Small intestine (tissue), 7 donors: ENCODE results near the gene UGT3A1. TPM values are rescaled to one million over a fixed set of nuclear protein-coding genes. Genes with fewer than 3 reads are reported as not detected.
"Not testable (repeated sequence)": the region's sequence is repeated elsewhere in the genome, so short reads cannot be mapped to it uniquely, and the experiment has no call there.

Experiments
- DNase-seq, 2 donors: peaks; one replicate each; pipeline versions ENCODE4 v3.0.0 to v3.0.0-alpha.2; 2013
- FAIRE-seq: peaks from 2 replicates; lab custom pipeline; 2012; peaks lifted over from hg19 to GRCh38; lab: Jason Lieb, UNC
- H3K27ac ChIP-seq, 3 donors: one replicate each; pipeline ENCODE4 v1.5.1; 2013; ENCODE audit warnings: low read length in 2 of 3, mild to moderate bottlenecking in 2 of 3, control low read depth in 1 of 3, inconsistent platforms in 1 of 3, low read depth in 1 of 3, moderate library complexity in 1 of 3
- H3K27me3 ChIP-seq, 3 donors: one replicate each; pipeline ENCODE4 v1.6.1; 2013; ENCODE audit warnings: low read length in 3 of 3, inconsistent platforms in 1 of 3; ENCODE audit not compliant: control insufficient read depth in 3 of 3, insufficient read depth in 3 of 3
- H3K36me3 ChIP-seq, 3 donors: one replicate each; pipeline ENCODE4 v1.6.1; 2013; ENCODE audit warnings: low read length in 3 of 3, inconsistent platforms in 1 of 3, low read depth in 1 of 3, mild to moderate bottlenecking in 1 of 3, moderate library complexity in 1 of 3; ENCODE audit not compliant: control insufficient read depth in 3 of 3, insufficient read depth in 2 of 3
- H3K4me1 ChIP-seq, 3 donors: one replicate each; pipeline ENCODE4 v1.6.1; 2013; ENCODE audit warnings: low read length in 2 of 3, inconsistent platforms in 1 of 3, low read depth in 1 of 3, mild to moderate bottlenecking in 1 of 3, moderate library complexity in 1 of 3; ENCODE audit not compliant: control insufficient read depth in 3 of 3, insufficient read depth in 2 of 3
- H3K4me3 ChIP-seq, 3 donors: one replicate each; pipeline ENCODE4 v1.5.1; 2013; ENCODE audit warnings: low read length in 3 of 3, control low read depth in 1 of 3, inconsistent platforms in 1 of 3, low read depth in 1 of 3, mild to moderate bottlenecking in 1 of 3, moderate library complexity in 1 of 3
- H3K9me3 ChIP-seq, 2 donors: one replicate each; pipeline ENCODE4 v1.6.1; 2013; ENCODE audit warnings: low read depth in 1 of 2, low read length in 1 of 2; ENCODE audit not compliant: control insufficient read depth in 2 of 2, insufficient read depth in 1 of 2
- WGBS, 3 donors: extraction: QIAGEN DNeasy Blood & Tissue Kit; methylation state at CpG; one replicate each; pipeline ENCODE4 v1.1.7; 2013; 5-methylcytosine and 5-hydroxymethylcytosine counted together
- polyA plus RNA-seq, 4 donors: library from polyadenylated mRNA; stranded (reverse) in 3 of 4; unstranded in 1 of 4; fragments of 200-250 nt in 3 of 4; fragments of 120-200 nt in 1 of 4; gene quantifications; one replicate each; pipeline versions ENCODE4 v1.2.1 to v1.2.3, GENCODE V29; 2013
- donor health status: healthy with polysubstance abuse.
- donor health status: control.
- donor health status: control.
- donor health status: Bipolar disorder and iron deficiency.
- donor health status: healthy.

Gene UGT3A1
- polyA plus RNA-seq, 4 donors, result 1.3 to 180 (median 1.9) TPM

DNA sequence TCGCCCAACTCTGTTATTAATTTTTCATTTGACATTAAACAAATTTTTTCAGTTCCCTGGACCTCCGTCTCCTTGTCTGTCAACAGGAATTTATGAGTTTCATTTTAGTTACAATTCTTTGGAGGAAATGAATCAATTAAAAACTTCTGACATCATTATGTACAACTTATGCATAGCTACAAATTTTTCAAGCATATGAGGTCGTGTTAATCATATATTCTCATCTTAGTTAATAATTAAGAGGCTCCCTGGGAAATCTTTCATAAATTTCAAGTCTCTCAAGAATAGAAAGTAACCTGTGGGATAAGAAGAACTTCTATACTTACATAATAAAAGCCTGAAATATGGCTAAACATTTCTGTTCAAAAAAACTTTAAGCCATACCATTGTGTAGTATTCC is 3.4 kb downstream of the UGT3A1 start:
- Histone ChIP-seq H3K9me3 (peaks cover 0 to 5% of the 10 kb centered on the region in 2 donors), H3K36me3 (peaks cover 0 to under 1% (median 0%) of the 10 kb centered on the region in 3 donors), H3K27me3 (peaks cover 0 to 2% (median 0%) of the 10 kb centered on the region in 3 donors), H3K27ac (peak overlapping the region in 1 of 3 donors; percentile 26), H3K4me1 (peaks cover 0 to 5% (median 1%) of the 10 kb centered on the region in 3 donors), H3K4me3 (no peak overlapping the region)
- DNase-seq (no peak), FAIRE-seq (no peak)
- WGBS, 3 donors, result 43 to 60% (median 44%) methylated on average over 3 of the region's 3 CpGs

DNA sequence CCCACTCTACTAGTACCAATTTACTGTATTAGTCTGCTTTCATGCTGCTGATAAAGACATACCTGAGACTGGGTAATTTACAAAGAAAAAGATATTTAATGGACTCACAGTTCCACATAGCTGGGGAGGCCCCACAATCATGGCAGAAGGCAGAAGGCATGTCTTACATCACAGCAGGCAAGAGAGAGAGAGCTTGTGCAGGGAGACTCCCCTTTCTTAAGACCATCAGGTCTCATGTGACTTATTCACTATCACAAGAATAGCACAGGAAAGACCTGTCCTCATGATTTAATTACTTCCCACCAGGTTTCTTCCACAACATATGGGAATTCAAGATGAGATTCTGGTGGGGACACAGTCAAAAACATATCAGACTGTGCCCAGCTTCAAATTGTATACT is 11.5 kb downstream of the UGT3A1 start:
- peaks cover 0 to 18% (median 0%) of the 10 kb centered on the region in 3 donors for H3K36me3 ChIP-seq
- peaks cover 0 to 22% of the 10 kb centered on the region in 2 donors for H3K9me3 ChIP-seq
- peaks cover 0 to 13% (median 2%) of the 10 kb centered on the region in 3 donors for H3K4me1 ChIP-seq
- H3K27me3 ChIP-seq, result no peaks in the 10 kb centered on the region
- FAIRE-seq (no peak), DNase-seq (no peak)
- peak overlapping the region in 1 of 3 donors; percentile 21 for H3K27ac ChIP-seq
- H3K4me3 ChIP-seq, result no peak overlapping the region

DNA sequence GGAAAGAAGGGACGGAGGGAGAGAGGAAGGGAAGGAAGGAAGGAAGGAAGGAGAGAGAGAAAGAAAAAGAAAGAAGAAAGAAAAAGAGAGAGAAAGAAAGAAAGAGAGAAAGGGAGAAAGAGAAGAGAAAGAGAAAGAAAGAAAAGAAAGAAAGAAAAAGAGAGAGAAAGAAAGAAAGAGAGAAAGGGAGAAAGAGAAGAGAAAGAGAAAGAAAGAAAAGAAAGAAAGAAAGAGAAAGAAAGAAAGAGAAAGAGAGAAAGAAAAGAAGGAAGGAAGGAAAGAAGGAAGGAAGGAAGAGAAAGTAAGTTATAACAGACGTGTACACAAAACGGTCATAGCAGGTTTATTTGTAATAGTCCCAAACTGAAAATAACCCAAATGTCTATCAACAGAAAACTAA is 14.3 kb downstream of the UGT3A1 start:
- 63 to 83% (median 77%) methylated on average over 3 of the region's 3 CpGs for WGBS, 3 donors
- Histone ChIP-seq H3K9me3 (peaks cover 0 to 11% of the 10 kb centered on the region in 2 donors), H3K4me1 (peaks cover 0 to 13% (median 4%) of the 10 kb centered on the region in 3 donors)
- not testable (repeated sequence) for FAIRE-seq, H3K4me3 ChIP-seq, H3K36me3 ChIP-seq, DNase-seq, H3K27me3 ChIP-seq, H3K27ac ChIP-seq

DNA sequence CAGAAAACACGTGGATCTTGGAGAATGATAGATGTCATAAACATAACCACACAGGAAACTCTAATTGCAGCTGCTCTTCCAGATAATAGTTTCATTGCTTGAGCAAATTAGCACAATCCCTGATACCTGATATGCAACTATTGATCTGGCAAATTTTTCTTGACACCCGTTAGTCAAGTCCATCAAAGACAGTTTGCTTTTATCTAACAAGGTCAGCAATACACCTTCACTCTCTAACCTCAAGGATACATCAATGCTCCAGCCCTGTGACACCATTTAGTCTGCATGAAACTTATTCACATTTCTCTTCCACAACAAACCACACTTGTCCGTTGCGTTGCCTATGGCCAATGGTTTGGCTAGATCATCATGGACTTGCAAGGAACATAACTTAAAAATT is 16.6 kb downstream of the UGT3A1 start:
- peaks cover 0 to 4% (median 2%) of the 10 kb centered on the region in 3 donors for H3K4me1 ChIP-seq
- WGBS, 3 donors, result 56 to 63% (median 56%) methylated on average over 4 of the region's 4 CpGs
- H3K36me3 ChIP-seq, result peaks cover 0 to 13% (median 0%) of the 10 kb centered on the region in 3 donors
- DNase-seq (peak in 1 of 2 donors; percentile 17), FAIRE-seq (no peak)
- H3K4me3 ChIP-seq, result no peak overlapping the region
- no peaks in the 10 kb centered on the region for H3K27me3 ChIP-seq
- H3K27ac ChIP-seq, result no peak overlapping the region
- peaks cover 0 to 11% of the 10 kb centered on the region in 2 donors for H3K9me3 ChIP-seq

DNA sequence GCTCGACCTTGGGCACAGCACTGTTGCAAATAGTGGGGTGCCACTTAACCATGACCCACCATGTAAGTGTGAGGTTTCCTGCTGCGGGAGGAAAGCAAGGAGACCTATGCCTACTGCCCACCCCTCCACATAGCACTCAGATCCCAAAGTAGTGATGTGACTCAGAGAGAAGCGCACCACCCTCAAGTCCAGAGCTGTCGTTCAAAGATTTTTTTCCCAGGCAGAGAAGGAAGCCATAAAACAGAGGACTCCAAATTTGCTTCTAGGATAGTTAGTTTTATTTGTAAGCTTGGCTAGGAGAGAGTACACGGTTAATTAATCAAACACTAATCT is 19.3 kb downstream of the UGT3A1 start:
- no peak overlapping the region for H3K4me3 ChIP-seq
- H3K36me3 ChIP-seq, result peaks cover 0 to 10% (median 0%) of the 10 kb centered on the region in 3 donors
- no peak overlapping the region for H3K27ac ChIP-seq
- no peaks in the 10 kb centered on the region for H3K27me3 ChIP-seq
- H3K4me1 ChIP-seq, result peaks cover 0 to 3% (median 0%) of the 10 kb centered on the region in 3 donors
- 50 to 65% (median 65%) methylated on average over 5 of the region's 5 CpGs for WGBS, 3 donors
- FAIRE-seq, result no peak
- DNase-seq, result no peak
- H3K9me3 ChIP-seq, result peaks cover 0 to 3% of the 10 kb centered on the region in 2 donors

DNA sequence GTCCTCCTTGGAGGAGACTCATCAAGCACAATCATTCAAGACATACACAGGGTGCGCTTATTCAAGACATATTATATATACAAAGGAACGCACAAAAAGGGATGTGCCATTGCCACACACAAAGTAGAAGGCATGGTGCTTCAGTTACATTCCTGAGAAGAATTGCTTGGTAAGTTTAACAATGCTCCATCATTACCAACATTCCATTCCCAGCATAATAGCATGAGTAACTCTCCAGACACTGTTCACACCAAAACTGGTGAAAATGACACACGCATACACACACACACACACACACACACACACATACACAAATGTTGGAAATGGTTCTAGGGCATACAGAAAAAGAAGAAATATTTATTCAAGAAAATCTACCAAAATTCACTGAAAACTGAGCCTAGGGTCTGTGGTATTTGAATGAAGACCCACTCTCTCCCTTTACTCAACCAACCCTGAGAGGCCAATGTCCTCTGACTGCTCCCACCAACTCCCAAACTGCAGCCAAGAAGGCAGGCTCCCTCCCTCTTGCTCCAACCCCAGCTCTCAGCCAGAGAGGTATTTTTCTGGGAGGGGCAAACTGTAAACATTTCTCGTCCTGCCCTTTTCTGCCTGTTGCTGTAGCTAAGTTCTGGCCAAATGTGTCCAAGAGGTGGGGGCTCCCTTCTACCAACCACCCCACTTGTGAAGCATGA is 19.9 kb downstream of the UGT3A1 start:
- Histone ChIP-seq H3K27ac (no peak overlapping the region), H3K4me1 (peaks cover 0 to 3% (median 0%) of the 10 kb centered on the region in 3 donors), H3K4me3 (no peak overlapping the region), H3K9me3 (peaks cover 0 to 3% of the 10 kb centered on the region in 2 donors), H3K36me3 (peaks cover 0 to 7% (median 0%) of the 10 kb centered on the region in 3 donors), H3K27me3 (no peaks in the 10 kb centered on the region)
- 79 to 85% (median 83%) methylated on average over 4 of the region's 4 CpGs for WGBS, 3 donors
- FAIRE-seq (no peak), DNase-seq (no peak)

DNA sequence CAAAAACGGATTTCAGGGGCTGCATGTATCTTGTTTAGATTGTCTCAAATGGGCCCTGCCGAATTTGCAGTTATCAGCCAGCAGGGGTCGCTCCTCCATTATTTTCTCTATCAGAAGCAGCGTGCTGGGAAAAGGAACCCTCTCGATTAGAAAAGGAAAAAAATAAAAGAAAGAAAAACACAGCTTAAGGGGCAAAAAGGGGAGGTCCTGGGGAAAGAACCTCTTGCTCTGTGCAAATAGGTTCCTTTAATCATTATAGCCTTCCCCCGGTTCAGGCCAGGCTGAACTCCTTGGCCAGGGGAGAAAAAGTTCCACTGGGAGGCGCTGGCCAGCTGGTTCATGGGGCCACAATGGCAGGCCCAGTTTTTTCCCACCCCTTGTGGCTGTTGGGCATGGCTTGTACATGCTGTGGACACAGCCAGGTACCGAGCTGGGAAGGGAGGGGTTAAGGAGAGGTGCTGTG is 27.8 kb downstream of the UGT3A1 start:
- H3K36me3 ChIP-seq, result peaks cover 0 to 36% (median 2%) of the 10 kb centered on the region in 3 donors
- no peak overlapping the region for H3K27ac ChIP-seq
- peaks cover 0 to 21% of the 10 kb centered on the region in 2 donors for H3K9me3 ChIP-seq
- FAIRE-seq (no peak), DNase-seq (peak; percentile 13 to 57)
- WGBS, 3 donors, result 36 to 54% (median 48%) methylated on average over 8 of the region's 8 CpGs
- H3K27me3 ChIP-seq, result peaks cover 0 to 13% (median 0%) of the 10 kb centered on the region in 3 donors
- no peak overlapping the region for H3K4me3 ChIP-seq
- H3K4me1 ChIP-seq, result no peaks in the 10 kb centered on the region

DNA sequence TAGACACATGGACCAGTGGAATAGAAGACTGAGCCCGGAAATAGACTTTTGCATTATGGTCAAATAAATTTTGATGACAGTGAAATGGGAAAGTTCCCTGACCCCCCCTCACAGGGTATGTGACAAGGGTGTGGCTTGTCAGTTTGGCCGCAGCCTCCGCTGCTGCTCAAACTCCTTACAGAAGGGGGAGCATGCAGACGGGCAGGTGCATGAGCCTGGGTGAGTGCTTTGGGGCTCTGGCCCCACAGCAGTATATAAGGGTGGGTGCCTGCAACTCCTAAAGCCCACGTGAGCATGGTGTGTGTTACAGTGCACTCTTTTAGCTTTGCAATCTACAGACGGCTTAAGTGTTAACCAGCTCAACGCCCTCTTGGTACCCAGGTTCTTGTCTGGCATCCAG is 30.9 kb downstream of the UGT3A1 start:
- 77 to 83% (median 78%) methylated on average over 7 of the region's 7 CpGs for WGBS, 3 donors
- no peak overlapping the region for H3K27ac ChIP-seq
- H3K4me3 ChIP-seq, result no peak overlapping the region
- H3K9me3 ChIP-seq, result peaks cover 0 to 21% of the 10 kb centered on the region in 2 donors
- H3K36me3 ChIP-seq, result peaks cover 0 to 37% (median 4%) of the 10 kb centered on the region in 3 donors
- FAIRE-seq (no peak), DNase-seq (no peak)
- H3K4me1 ChIP-seq, result no peaks in the 10 kb centered on the region
- H3K27me3 ChIP-seq, result peaks cover 0 to 13% (median 0%) of the 10 kb centered on the region in 3 donors
